ENCODE data around the gene LGALSL.
"Not testable (repeated sequence)": the region's sequence is repeated elsewhere in the genome, so short reads cannot be mapped to it uniquely, and the experiment has no call there.

The LGALSL gene

DNA sequence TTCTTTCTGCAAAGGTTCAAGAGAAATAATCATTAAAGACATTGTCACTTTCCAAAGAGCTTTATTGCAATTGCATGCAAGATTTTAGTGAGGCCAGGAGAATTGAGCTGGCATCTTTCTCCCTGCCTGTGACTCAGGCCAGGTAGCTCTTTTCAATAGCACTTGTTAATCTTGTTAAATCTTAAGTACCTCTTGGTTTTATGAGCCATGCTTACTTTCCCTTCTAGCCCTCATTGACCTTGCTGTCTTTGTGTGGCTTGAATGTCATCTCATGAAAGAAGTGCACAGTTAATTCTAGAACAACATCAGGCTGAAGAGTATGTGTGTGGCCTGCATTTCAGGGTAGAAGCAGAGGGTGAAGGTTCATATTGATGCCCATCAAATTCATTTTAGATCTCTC lies 14.8 kb upstream of the LGALSL start:
- H3K27ac ChIP-seq: no peak overlapping the region
- CTCF ChIA-PET: no interaction called here
- no peak for DNase-seq (ENCODE audit: low spot score)
- TF ChIP-seq, protein P1, sequence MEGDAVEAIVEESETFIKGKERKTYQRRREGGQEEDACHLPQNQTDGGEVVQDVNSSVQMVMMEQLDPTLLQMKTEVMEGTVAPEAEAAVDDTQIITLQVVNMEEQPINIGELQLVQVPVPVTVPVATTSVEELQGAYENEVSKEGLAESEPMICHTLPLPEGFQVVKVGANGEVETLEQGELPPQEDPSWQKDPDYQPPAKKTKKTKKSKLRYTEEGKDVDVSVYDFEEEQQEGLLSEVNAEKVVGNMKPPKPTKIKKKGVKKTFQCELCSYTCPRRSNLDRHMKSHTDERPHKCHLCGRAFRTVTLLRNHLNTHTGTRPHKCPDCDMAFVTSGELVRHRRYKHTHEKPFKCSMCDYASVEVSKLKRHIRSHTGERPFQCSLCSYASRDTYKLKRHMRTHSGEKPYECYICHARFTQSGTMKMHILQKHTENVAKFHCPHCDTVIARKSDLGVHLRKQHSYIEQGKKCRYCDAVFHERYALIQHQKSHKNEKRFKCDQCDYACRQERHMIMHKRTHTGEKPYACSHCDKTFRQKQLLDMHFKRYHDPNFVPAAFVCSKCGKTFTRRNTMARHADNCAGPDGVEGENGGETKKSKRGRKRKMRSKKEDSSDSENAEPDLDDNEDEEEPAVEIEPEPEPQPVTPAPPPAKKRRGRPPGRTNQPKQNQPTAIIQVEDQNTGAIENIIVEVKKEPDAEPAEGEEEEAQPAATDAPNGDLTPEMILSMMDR (conservative IDR thresholded peaks at IDR 0.05; ENCODE audit: low read depth): no peak
- POLR2A ChIA-PET (ENCODE audit: low non-redundant PET): no interaction called here

DNA sequence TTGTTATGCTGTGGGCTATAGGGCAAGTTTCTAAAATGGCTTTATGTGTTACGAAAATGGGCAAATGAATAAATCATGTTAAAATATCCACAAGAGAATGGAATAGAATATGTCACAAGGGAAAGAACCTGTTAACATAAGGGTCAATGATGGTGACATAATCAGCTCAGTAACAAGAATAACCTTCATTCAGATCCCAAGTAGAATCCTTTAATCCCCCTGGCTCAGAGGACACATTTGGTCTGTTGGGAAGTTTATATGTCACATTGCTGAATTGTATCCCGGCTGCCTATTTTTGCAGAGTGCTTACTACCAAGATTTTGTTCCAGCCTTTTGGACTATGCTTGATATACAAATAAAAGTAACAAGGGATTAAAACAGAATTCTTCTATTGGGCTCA lies 13.1 kb upstream of the LGALSL start:
- POLR2A ChIA-PET (ENCODE audit: low non-redundant PET): no interaction called here
- DNase-seq (ENCODE audit: low spot score): no peak
- TF ChIP-seq, protein P1 (conservative IDR thresholded peaks at IDR 0.05; ENCODE audit: low read depth): no peak
- no peak overlapping the region for H3K27ac ChIP-seq
- CTCF ChIA-PET: no interaction called here

DNA sequence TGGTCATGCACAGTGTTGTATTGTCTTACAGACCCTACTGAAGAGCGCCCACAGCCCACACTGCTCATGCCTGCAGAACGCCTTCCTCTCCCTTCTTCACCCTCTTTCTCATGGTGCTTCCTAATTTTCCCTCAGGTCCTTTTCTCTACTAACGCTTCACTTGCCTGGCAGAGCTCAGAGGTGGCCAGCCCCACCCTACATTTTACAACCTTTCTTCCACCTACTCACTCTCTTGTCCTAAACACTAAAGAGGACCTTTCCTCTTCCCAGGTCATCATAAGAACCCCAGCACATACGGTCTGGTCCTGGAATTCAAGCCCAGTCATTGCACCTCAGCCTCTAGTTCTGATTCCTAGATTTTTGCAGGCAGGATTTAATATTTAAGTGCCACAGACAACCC lies 11.7 kb upstream of the LGALSL start:
- TF ChIP-seq, protein P1 (conservative IDR thresholded peaks at IDR 0.05; ENCODE audit: low read depth): no peak
- no peak for DNase-seq (ENCODE audit: low spot score)
- ChIA-PET CTCF (interaction anchor here (0.6 to 0.7 kb wide), 2 partner anchors 70 to 204 kb away, joined by 3 read pairs; no protein-coding TSS in a partner anchor), POLR2A (ENCODE audit: low non-redundant PET) (no interaction called here)
- no peak overlapping the region for H3K27ac ChIP-seq

DNA sequence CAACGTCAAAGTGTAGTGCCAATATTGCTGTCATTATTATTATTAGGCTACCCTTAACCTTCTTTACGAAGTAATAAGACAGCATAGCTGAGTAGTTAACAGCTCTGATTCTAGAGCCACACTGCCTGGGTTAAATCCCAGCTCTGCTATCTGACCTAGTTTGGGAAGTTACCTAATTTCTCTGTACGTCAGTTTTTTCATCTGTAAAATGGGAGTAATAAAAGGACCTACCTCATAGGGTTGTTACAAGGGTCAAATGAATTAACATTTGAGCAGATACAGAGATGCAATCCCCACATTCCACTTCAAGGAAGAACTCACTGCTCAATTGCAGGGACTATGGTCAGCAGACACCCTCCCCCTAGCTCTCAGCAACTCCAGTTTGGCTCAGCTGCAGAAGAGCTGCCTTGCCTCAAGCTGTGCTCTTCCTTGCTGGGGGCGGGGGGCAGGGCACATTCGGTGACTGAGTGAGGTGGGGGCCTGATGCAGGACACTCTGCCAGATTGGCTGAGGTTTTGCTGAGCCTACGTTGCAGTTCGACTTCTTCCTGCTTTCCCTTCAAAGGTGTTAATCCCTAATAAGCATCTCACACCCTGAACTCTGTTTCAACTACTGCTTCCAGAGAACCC lies 11.0 kb upstream of the LGALSL start:
- CTCF ChIA-PET: interaction anchor here (0.6 kb wide), 1 partner anchor 203 kb away, joined by 3 read pairs; no protein-coding TSS in a partner anchor

DNA sequence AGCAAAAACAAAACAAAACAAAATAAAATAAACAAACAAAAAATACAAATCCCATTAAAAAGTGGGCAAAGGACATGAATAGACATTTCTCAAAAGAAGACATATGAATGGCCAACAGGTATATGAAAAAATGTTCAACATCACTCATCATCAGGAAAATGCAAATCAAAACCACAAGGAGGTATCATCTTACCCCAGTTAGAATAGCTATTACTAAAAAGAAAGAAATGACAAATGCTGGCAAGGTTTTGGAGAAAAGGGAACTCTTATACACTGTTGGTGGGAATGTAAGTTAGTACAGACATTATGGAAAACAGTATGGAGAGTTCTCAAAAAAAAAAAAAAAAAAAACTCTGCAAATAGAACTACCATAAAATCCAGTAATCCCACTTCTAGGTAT lies 8.0 kb upstream of the LGALSL start:
- POLR2A ChIA-PET (ENCODE audit: low non-redundant PET); H3K27ac ChIP-seq; DNase-seq (ENCODE audit: low spot score): not testable (repeated sequence)
- CTCF ChIA-PET: interaction anchor here (0.6 kb wide), 1 partner anchor 108 kb away, joined by 3 read pairs; no protein-coding TSS in a partner anchor

More for the DNA sequence above, 11.0 kb upstream of the LGALSL start:
- TF ChIP-seq, protein P1 (conservative IDR thresholded peaks at IDR 0.05; ENCODE audit: low read depth): no peak
- POLR2A ChIA-PET (ENCODE audit: low non-redundant PET): no interaction called here
- no peak overlapping the region for H3K27ac ChIP-seq
- no peak for DNase-seq (ENCODE audit: low spot score)

DNA sequence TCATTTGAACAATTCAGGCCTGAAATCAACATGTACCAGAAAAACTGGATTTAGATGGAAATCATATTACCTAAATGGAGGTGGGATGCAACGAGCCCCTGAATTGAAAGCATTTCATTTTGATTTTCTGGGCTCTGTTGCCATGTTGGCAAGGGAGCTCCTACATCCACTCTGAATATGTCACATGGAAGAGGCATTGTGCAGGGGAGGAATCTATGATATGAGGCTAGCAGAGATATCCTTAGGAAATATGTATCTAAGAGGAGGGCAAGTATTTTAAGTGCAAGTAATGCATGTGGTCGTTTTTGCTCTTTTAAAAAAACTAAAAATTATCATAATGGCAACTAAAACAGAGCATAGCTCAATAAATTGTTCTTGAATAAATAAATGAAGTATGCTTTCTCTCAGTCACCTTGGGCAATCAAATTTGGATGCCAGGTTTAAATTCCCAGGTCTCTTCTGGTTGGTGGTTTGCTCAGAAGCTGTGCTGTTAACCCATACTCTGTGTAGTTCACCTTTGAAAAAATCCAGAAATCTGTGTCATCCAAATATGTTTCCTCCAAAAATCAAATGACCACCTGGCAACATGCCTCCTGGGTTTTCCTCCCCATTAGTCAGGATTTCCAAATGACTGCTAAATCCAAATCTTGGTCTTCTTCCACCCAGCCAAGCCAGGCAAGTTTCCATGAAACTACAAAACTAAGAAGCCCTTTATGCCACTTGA lies 6.5 kb upstream of the LGALSL start:
- TF ChIP-seq, protein P1 (conservative IDR thresholded peaks at IDR 0.05; ENCODE audit: low read depth): no peak
- no peak overlapping the region for H3K27ac ChIP-seq
- ChIA-PET CTCF (interaction anchor here (0.6 to 0.7 kb wide), 2 partner anchors 75 to 116 kb away, joined by 3 read pairs; no protein-coding TSS in a partner anchor), POLR2A (ENCODE audit: low non-redundant PET) (no interaction called here)
- DNase-seq (ENCODE audit: low spot score): no peak

DNA sequence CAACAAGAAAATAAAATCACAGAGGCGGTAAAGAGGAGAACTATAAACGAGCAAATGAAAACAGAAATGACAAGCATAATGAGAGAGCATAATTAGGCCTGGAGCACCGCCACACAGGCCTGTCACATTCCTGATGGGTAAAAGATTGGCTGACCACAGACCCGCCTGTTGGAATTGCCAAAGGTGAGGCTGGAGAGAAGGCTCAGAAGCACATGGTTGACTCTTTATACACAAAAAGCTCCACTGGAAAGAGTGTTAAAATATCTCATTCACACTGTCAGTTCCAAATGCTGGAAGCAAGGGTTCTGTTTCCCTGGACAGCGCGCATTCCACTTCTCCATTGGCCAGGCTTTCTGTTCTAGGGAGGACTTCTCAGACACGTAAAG lies 5.9 kb upstream of the LGALSL start:
- ChIA-PET CTCF (no interaction called here), POLR2A (ENCODE audit: low non-redundant PET) (no interaction called here)
- no peak overlapping the region for H3K27ac ChIP-seq
- TF ChIP-seq, protein P1 (conservative IDR thresholded peaks at IDR 0.05; ENCODE audit: low read depth): no peak
- DNase-seq (ENCODE audit: low spot score): no peak

Data from RWPE1 (cell line).